Measurements from ENCODE around the gene IGLL5. TPM values are rescaled to one million over a fixed set of nuclear protein-coding genes. Genes with fewer than 3 reads are reported as not detected.

Gene IGLL5
- total RNA-seq, 1 donor from 2014 or later, result not detected

- H3K36me3 ChIP-seq (ENCODE audit: control insufficient read depth, insufficient read depth, low read length), result no peaks in the 10 kb centered on the region
- DNase-seq (ENCODE audit: low read depth), result no peak
- no peak for TF ChIP-seq CTCF (IDR thresholded peaks at IDR 0.05; ENCODE audit: insufficient read depth, low read length, severe bottlenecking)
- H3K4me3 ChIP-seq (ENCODE audit: low read depth, low read length), result no peak overlapping the region
- FAIRE-seq, result no peak
- no peaks in the 10 kb centered on the region for H3K27me3 ChIP-seq (ENCODE audit: control insufficient read depth, insufficient read depth, low read length)
Measured at GRCh38 chr22:22907551-22908494, 20.2 kb downstream of the IGLL5 start.

GRCh38 chr22:22908495-22908861 lies 20.9 kb downstream of the IGLL5 start:
- no peaks in the 10 kb centered on the region for H3K27me3 ChIP-seq (ENCODE audit: control insufficient read depth, insufficient read depth, low read length)
- no peak for TF ChIP-seq CTCF (IDR thresholded peaks at IDR 0.05; ENCODE audit: insufficient read depth, low read length, severe bottlenecking)
- FAIRE-seq (no peak), DNase-seq (ENCODE audit: low read depth) (no peak)
- no peak overlapping the region for H3K4me3 ChIP-seq (ENCODE audit: low read depth, low read length)
- no peaks in the 10 kb centered on the region for H3K36me3 ChIP-seq (ENCODE audit: control insufficient read depth, insufficient read depth, low read length)

- FAIRE-seq (no peak), DNase-seq (ENCODE audit: low read depth) (no peak)
- no peak overlapping the region for H3K4me3 ChIP-seq (ENCODE audit: low read depth, low read length)
- H3K36me3 ChIP-seq (ENCODE audit: control insufficient read depth, insufficient read depth, low read length), result no peaks in the 10 kb centered on the region
- no peaks in the 10 kb centered on the region for H3K27me3 ChIP-seq (ENCODE audit: control insufficient read depth, insufficient read depth, low read length)
- no peak for TF ChIP-seq CTCF (IDR thresholded peaks at IDR 0.05; ENCODE audit: insufficient read depth, low read length, severe bottlenecking)
Measured at GRCh38 chr22:22908941-22909604, 21.5 kb downstream of the IGLL5 start.

GRCh38 chr22:22909605-22910271 lies 22.1 kb downstream of the IGLL5 start:
- no peak for FAIRE-seq

More at GRCh38 chr22:22909605-22910271, 22.1 kb downstream of the IGLL5 start:
- no peaks in the 10 kb centered on the region for H3K36me3 ChIP-seq (ENCODE audit: control insufficient read depth, insufficient read depth, low read length)
- DNase-seq (ENCODE audit: low read depth), result no peak
- H3K27me3 ChIP-seq (ENCODE audit: control insufficient read depth, insufficient read depth, low read length), result no peaks in the 10 kb centered on the region
- TF ChIP-seq CTCF (IDR thresholded peaks at IDR 0.05; ENCODE audit: insufficient read depth, low read length, severe bottlenecking), result no peak
- H3K4me3 ChIP-seq (ENCODE audit: low read depth, low read length), result no peak overlapping the region
